Cortex of kidney (tissue), 1 donor: ENCODE data around the gene PMS1.
"Not testable (repeated sequence)": the region's sequence is repeated elsewhere in the genome, so short reads cannot be mapped to it uniquely, and the experiment has no call there.

ENCODE experiments used
- DNase-seq: peaks from one replicate; lab custom pipeline; 2025; lab: John Stamatoyannopoulos, UW

The PMS1 gene

GRCh38 chr2:189865826-189866225, 81.6 kb downstream of the PMS1 start:
- DNase-seq, result no peak

GRCh38 chr2:189866296-189866695, 82.0 kb downstream of the PMS1 start:
- DNase-seq, result no peak

DNA sequence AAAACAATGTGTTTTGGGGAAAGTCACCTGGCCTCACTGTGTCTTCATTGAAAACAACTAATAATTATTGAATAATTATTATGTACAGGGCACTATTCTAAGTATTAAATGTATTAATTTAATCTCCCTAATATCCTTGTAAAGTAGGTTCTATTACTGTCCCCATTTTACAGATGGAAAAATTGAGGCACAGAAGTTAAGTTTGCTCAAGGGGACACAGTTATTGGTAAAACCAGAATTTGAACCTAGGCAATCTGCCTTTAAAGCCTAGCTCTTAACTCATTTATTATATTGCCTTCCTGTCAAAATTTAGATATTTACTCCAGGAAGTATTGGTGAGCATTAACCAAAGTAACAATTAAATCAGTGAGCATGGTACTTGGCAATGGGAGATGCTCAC, 84.6 kb downstream of the PMS1 start:
- no peak for DNase-seq

GRCh38 chr2:189870381-189871085, 86.3 kb downstream of the PMS1 start:
- DNase-seq, result no peak

DNA sequence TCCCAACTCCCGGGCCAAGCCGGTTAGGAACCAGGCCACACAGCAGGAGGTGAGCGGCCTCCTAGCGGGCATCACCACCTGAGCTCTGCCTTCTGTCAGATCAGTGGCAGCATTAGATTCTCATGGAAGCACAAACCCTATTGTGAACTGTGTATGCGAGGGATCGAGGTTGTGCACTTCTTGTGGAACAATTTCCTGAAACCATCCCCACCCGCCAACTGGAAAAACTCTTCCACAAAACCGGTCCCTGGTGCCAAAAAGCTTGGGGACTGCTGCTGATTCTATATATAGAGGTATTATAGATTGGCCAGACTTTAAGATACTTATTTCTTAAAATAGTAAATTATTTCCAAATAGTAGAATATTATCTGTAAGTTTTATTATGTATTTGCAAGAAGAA, 89.4 kb downstream of the PMS1 start:
- no peak for DNase-seq

- DNase-seq, result no peak
These were observed 90.5 kb downstream of the PMS1 start for GRCh38 chr2:189874586-189875320.

DNA sequence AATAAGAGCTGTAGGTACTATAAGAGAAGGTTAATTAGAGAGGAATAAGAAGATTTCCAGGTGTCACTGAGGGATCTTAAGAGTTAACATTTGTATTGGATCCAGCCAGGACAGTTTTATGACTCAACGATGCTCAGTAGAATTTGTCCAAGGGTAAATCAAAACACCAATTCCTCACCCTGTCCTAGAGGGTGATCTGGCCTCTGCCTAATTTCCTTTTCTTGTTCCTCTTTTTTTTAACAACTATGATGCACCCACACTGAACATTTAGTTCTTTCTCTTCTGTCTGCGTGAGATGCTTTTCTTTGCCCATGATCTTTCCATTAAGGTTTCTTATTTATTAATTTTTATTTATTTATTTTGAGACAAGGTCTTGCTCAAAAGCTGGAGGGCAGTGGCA, 92.0 kb downstream of the PMS1 start:
- no peak for DNase-seq

- no peak for DNase-seq
These were observed 95.4 kb downstream of the PMS1 start for GRCh38 chr2:189879716-189880081.

DNA sequence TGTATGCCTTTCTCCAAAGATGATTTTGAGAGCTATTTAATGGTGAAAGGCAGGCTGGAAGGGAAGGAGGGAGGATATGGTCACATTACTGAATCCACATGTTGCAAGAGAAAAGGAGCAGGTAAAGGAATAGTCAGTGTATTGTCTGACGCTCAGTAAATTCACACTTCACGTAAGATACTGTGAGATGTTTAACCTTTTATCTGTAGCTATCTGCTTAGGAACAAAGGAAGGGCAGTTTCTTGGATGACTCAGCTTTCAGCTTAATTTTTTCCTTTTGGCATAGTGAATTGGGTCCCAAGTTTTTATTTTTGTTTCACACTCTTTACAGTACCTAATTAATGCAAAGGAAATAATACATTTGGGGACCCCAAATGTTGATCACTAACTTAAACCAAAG, 96.2 kb downstream of the PMS1 start:
- no peak for DNase-seq

GRCh38 chr2:189880832-189881492, 96.7 kb downstream of the PMS1 start:
- DNase-seq, result no peak

GRCh38 chr2:189885368-189885767, 101.1 kb downstream of the PMS1 start:
- no peak for DNase-seq

- DNase-seq, result not testable (repeated sequence)
These were observed 108.5 kb downstream of the PMS1 start for GRCh38 chr2:189892546-189893294.

GRCh38 chr2:189896809-189897208, 112.6 kb downstream of the PMS1 start:
- DNase-seq, result no peak

GRCh38 chr2:189899101-189899500, 114.9 kb downstream of the PMS1 start:
- no peak for DNase-seq

GRCh38 chr2:189900726-189901125, 116.5 kb downstream of the PMS1 start:
- no peak for DNase-seq

GRCh38 chr2:189901664-189902063, 117.4 kb downstream of the PMS1 start:
- no peak for DNase-seq

DNA sequence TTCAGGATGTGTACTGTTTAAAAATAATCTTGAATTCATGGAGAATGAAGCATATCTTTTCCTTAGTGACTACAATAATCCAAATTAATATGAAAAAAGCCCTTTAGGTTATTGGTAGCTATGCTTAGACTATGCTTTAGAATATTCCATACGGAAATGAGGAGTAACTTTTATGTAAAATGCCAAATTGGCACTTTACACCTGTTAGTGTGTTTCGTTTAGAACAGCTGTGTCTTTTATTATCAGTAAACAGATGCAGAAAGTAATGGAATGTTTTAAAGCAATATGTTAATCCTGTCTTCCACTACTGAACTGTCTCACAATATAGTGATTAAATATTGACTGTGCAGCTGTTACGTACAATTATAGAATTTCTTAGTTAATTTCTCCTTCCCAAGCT, 129.6 kb downstream of the PMS1 start:
- no peak for DNase-seq

GRCh38 chr2:189916651-189917050, 132.4 kb downstream of the PMS1 start:
- no peak for DNase-seq
